Measurements from ENCODE around the gene ARMS2.

- no peak for TF ChIP-seq POLR2A (IDR thresholded peaks at IDR 0.05; ENCODE audit: low read depth, low read length)
- no peak for TF ChIP-seq POLR2AphosphoS5 (IDR thresholded peaks at IDR 0.05; ENCODE audit: low read depth, low read length)
These were observed 25.8 kb downstream of the ARMS2 start for GRCh38 chr10:122480146-122480833.
